Activated CD8-positive, alpha-beta memory T cell treated with anti-CD3 and anti-CD28 coated beads, Interleukin-2, amount 50 U/mL, for 24 hours (primary cell): Measurements from ENCODE around the gene EEF1A2.
A peak's percentile ranks its signal among the peaks of the same experiment; 100 is the strongest.

ENCODE experiments used
- DNase-seq: peaks from one replicate; pipeline ENCODE4 v3.0.0-alpha.2; 2020; ENCODE audit errors: extremely low read depth

The EEF1A2 gene

DNA sequence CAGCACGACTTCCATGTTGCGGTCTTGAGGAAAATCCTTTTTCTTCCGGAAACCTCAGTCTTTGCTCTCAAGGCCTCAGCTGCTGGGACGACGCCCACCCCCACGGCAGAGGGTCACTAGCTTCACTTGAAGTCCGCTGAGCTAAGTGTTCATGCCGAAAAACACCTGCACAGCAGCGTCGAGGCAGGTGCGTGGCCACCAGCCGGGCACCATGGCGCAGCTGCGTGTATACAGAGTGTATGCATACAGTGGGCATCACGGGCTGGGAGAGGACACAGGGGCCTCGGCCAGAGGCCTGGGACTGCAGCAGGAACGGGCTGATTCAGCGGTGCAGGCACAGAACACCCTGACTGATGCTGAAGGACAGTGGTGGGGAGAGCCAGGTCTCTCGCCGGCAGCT is 46.5 kb downstream of the EEF1A2 start:
- DNase-seq, result no peak

DNA sequence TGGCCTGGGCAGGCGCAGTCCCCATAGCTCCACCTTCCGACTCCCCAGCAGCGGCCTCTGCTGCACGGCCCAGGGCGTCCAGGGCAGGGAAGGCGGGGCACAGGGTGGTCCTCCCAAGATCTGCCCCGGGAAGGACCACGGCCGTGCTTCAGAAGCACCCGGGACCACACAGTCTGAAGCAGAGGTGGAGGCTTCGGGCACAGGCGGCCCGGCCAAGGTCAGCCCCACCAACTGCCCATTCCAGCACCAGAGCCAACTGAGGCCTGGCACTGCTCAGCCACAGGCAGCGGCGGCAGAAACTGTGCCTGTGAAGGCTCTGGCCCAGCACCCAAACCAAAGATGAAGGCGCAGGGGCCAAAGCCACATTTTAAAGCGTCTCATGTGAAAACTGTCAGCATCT is 47.1 kb downstream of the EEF1A2 start:
- DNase-seq, result no peak

DNA sequence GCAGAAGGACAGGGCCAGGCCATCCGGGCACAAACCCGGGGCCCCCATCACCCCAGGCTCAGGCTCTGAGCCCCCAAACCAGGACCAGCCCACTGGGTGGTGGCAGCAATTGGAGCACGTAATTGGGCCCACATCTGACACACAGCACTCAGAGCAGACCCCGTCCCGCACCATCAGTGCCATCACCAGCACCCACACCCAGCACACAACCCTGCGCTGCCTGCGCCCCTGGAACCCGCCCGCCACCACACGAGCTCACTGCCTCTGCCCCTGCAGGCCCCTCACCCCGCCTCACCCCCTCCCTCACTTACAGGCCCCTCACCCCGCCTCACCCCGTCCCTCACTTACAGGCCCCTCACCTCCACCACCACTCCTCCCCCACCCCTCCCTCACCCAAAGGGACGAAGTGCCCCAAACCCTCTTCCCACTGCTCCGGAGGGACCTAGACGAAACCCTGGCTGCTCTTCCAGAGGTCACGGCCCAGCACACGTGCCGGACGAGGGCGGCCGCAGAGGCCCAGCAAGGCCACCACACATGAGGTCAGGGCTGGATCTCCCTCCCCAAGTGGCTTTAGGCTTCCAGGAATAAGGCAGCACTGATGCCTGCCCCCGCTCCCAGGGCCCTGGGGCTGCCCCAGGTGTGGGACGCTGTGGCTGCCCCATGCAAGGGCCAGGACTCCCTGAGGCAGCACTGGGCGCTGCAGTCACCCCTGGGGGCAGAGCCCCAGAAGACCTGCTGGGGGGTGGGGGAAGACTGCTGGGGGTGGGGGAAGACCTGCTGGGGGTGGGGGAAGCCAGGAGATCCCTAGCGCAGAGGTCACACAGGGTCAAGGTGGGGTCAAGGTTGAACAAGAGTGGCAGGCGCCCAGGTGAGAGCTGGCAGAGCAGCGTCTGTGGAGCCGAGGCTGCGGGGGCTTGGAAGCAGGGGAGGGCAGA is 48.8 kb downstream of the EEF1A2 start:
- DNase-seq, result no peak

DNA sequence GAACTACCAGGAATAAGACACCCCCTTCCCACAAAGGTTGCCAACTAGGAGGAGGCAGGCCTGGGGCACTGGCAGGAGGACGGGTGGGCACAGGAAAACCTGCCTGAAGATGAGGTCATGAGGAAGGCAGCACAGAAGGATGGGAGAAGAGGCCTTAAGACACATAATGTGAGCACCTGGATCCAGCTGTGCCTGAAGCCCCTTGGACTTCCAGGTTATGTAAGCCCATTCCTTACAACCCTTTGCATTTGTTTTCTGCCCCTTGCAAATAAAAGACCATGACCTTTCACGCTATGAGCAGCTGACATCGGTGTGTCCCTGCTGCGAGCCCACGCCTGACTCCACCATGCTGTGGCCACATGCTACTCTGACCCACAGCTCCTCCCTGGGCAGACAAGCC is 49.9 kb downstream of the EEF1A2 start:
- no peak for DNase-seq

- no peak for DNase-seq
These were observed 50.9 kb downstream of the EEF1A2 start for GRCh38 chr20:63448031-63448430.

DNA sequence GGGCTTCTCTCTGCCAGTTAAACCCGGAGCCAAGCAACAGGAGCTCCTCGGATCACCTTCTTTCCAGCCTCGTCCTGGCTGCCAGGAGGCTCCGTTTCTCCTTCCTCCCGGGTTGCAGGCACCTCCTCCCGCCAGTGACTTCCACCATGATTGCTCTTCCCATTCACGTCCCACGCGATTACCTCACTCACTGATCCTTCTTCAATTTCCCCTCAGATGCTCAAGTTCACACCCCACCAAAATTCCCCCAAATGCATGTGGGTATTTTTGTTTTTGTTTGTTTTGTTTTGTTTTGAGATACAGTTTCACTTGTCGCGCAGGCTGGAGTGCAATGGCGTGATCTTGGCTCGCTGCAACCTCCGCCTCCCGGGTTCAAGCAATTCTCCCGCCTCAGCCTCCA is 51.6 kb downstream of the EEF1A2 start:
- no peak for DNase-seq

DNA sequence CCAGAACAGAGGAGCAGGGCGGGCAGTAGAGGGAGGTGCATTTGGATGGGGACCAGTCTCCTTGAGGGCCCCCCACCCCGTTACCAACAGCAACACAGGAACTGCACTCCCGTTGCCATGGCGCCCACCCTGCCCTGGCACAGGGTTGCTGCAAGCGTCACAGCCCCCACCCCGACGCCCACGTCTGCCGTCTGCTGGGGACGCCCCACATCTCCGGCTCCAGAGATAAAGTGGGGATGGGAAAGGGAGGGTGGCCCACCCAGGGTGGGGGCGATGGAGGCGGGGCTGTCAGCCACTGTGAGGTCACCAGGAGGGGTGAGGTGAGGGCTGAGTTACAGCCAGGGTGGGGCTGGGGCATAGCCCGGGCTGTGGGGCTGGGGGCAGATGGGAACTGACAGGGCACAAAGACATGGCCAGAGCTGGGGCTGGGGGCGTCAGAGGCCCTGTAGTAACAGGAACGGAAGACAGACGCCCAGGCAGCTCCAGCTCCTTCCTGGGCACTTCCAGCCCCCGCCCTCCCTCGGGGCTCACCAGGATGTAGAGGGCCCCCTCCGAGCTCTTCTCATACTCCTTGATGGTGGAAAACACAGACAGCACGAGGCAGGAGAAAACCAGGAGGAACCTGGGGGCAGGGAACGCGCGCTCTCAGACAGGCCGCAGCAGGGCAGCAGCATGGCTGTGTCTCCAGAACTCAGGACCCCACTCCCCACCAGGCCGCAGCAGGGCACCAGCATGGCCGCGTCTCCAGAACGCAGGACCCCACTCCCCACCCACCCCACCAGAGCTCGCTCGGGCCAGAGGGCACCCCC is 52.5 kb downstream of the EEF1A2 start:
- no peak for DNase-seq

- DNase-seq, result no peak
These were observed 53.7 kb downstream of the EEF1A2 start for GRCh38 chr20:63445075-63445734.

DNA sequence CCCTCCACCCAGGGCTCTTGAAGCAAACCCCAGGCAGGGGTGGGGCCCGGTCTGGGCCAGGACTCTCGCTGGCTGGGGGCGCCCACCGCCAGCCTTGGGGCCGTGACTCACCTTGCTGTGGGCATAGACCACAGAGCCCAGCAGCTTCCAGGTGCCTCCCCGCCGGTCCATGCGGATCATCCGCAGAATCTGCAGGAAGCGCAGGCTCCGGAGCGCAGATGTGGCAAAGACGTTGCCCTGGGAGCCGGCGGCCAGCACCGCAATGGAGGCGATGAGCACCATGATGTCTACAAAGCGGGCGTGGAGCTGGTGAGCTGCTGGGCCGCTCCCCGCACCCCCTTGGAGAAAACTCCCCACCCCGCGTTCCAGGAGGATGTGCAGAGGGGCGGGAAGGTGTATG is 54.3 kb downstream of the EEF1A2 start:
- DNase-seq, result no peak

- no peak for DNase-seq
These were observed 55.1 kb downstream of the EEF1A2 start for GRCh38 chr20:63443606-63444395.

GRCh38 chr20:63442100-63442493 is 56.8 kb downstream of the EEF1A2 start:
- peak; percentile 42 for DNase-seq

GRCh38 chr20:63441136-63442099 is 57.5 kb downstream of the EEF1A2 start:
- DNase-seq, result no peak

- no peak for DNase-seq
These were observed 58.4 kb downstream of the EEF1A2 start for GRCh38 chr20:63440366-63440955.

DNA sequence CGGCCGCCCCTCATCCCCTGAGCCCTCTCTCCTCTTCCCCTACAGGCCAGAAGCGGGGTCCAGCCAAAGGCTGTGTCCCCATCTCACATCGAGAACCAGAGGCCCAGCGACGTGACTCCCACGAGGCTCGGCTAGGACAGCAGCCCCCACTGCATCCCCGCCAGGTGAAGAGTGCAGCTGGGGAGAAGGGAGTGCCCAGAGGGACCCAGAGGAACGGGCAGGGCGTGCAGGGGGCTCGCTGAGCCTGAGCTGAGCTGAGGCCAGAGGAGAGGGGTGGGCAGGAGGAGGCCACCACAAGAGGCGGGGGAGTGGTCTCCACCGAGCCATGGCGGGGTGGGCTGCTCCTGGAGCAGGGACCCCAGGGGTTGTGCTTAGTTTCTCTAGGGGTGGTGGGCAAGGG is 59.0 kb downstream of the EEF1A2 start:
- no peak for DNase-seq

DNA sequence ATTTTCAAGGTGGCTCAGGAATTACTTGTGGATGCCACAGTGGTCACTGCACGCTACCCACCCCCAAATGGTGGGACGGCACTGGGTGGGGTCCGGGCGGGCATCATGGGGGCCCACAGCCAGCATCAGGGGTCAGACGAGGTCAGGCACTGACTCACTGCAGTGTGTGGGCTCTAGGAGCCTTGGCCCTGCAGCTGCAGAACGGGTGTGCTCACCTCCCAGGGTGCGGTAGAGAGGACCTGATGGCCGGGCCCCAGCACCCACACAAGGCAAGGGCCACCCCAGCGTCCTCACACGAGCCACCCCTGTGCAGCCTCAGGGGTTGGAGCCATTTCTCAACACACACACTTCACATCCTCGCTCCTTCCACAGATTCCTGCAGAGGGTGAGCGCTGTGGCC is 60.8 kb downstream of the EEF1A2 start:
- no peak for DNase-seq
